Coronary artery (tissue), 2 donors: ENCODE data around the gene AP3D1.

Source experiments
- DNase-seq: peaks from one replicate; pipeline ENCODE4 v3.0.0-alpha.2; 2017; ENCODE audit warnings: low spot score
- H3K27ac ChIP-seq, 2 donors: fragments of 200-600 bp; sonication (generic); one replicate each; pipeline ENCODE4 v1.5.1; 2016 to 2019
- H3K4me3 ChIP-seq: fragments of 200-600 bp; sonication (generic); 2 replicates; pipeline ENCODE4 v1.5.1; 2016; ENCODE audit warnings: mild to moderate bottlenecking, moderate library complexity
- CTCF ChIP-seq: fragments of 200-600 bp; sonication (generic); IDR thresholded peaks from one replicate; pipeline ENCODE4 v1.5.1; 2019; ENCODE audit warnings: antibody characterized with exemption

Gene AP3D1

GRCh38 chr19:2149980-2150793 lies 1.2 kb downstream of the AP3D1 start:
- no peak for TF ChIP-seq CTCF
- Histone ChIP-seq H3K4me3 (peak overlapping the region; percentile 93), H3K27ac (peak overlapping the region; percentile 70 to 94)
- no peak for DNase-seq

GRCh38 chr19:2148482-2149135 lies 2.8 kb downstream of the AP3D1 start:
- no peak overlapping the region for H3K4me3 ChIP-seq
- no peak for DNase-seq
- TF ChIP-seq CTCF: no peak
- no peak overlapping the region for H3K27ac ChIP-seq

- TF ChIP-seq CTCF: no peak
- no peak for DNase-seq
- H3K27ac ChIP-seq: no peak overlapping the region
- H3K4me3 ChIP-seq: no peak overlapping the region
Measured at GRCh38 chr19:2145831-2146241, 5.5 kb downstream of the AP3D1 start.

GRCh38 chr19:2144190-2144589 lies 7.2 kb downstream of the AP3D1 start:
- no peak overlapping the region for H3K27ac ChIP-seq
- TF ChIP-seq CTCF: no peak
- no peak overlapping the region for H3K4me3 ChIP-seq
- DNase-seq: no peak

- DNase-seq: no peak
- Histone ChIP-seq H3K27ac (no peak overlapping the region), H3K4me3 (no peak overlapping the region)
- no peak for TF ChIP-seq CTCF
Measured at GRCh38 chr19:2142173-2142829, 9.1 kb downstream of the AP3D1 start.

GRCh38 chr19:2140138-2140569 lies 11.2 kb downstream of the AP3D1 start:
- Histone ChIP-seq H3K4me3 (no peak overlapping the region), H3K27ac (no peak overlapping the region)
- TF ChIP-seq CTCF: no peak
- DNase-seq: no peak
